AG04449 (cell line): ENCODE data around the gene SAFB.

Experiments used
- CTCF ChIA-PET: fragments of 350-600 bp; formaldehyde crosslinking; extraction: SDS; loops from one replicate; lab custom pipeline; 2021; ENCODE audit warnings: antibody characterized with exemption; lab: Yijun Ruan, JAX
- POLR2A ChIA-PET: fragments of 400-600, 350-600 bp; formaldehyde crosslinking; extraction: SDS; loops from one replicate; lab custom pipeline; 2020; ENCODE audit warnings: antibody characterized with exemption, inconsistent platforms; lab: Yijun Ruan, JAX
- DNase-seq: peaks from one replicate; pipeline ENCODE4 v3.0.0-alpha.2; 2010; ENCODE audit warnings: low read depth, low spot score
- H3K4me3 ChIP-seq: 2 replicates; pipeline ENCODE4 v1.5.1; 2011; ENCODE audit warnings: low read depth, mild to moderate bottlenecking, control low read depth, low read length
- TF ChIP-seq, protein P1 (sequence below): IDR thresholded peaks from one replicate; pipeline ENCODE4 v1.5.1; 2011; ENCODE audit warnings: mild to moderate bottlenecking, moderate library complexity, low read length, control low read depth, inconsistent platforms; ENCODE audit not compliant: insufficient read depth; ENCODE audit errors: missing control alignments

SAFB gene

DNA sequence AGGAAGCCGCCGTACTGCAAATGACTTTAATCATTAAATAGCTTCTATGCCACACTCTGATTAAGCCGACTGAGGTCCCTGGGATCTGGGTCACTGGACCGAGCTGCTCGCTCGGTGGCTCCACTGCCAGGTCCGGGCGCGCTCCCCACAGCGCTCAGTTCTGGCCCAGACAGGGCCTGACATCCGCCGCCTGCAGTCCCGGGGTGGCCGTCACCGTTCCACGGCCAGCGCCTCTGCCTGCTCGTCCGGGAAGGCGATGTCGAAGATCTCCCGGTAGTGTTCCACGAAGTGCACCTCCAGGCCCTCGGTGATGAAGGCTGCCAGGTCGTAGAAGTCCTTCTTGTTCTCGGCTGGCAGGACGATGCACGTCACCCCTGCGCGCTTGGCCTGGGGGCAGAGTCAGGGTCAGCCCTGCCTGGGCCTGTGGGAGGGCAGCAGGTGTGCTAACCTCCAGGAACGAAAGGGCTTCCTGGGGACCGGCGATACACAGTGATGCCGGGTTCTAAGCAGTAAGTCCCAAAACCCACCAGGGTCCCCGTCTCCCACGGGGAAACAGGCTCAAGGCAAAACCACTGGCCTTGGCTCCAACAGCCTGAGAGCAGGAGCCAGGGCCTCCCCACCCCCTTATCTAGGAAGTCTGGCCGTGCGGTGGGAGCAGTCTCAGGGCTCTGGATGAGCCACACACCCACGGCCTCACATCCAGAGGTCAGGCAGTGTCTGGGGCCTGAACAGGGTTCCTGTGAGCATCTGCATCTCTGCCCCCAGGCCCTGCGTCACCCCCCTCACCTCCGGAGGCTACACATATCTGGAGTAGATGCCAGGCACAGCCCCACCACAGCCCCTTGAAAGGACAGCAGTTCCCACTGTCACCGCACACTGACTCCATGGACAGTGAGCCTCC, 69.2 kb downstream of the SAFB start:
- peak overlapping the region; percentile 98 for H3K4me3 ChIP-seq
- ChIA-PET CTCF (interaction anchor here (0.8 to 1.7 kb wide), 7 partner anchors 10 to 102 kb away, joined by 3 to 12 read pairs (median 5); no protein-coding TSS in a partner anchor), POLR2A (interaction anchor here (1.1 to 2.7 kb wide), 4 partner anchors 20 to 144 kb away, joined by 3 to 19 read pairs (median 6); no protein-coding TSS in a partner anchor)
- no peak for DNase-seq
- TF ChIP-seq, protein P1, sequence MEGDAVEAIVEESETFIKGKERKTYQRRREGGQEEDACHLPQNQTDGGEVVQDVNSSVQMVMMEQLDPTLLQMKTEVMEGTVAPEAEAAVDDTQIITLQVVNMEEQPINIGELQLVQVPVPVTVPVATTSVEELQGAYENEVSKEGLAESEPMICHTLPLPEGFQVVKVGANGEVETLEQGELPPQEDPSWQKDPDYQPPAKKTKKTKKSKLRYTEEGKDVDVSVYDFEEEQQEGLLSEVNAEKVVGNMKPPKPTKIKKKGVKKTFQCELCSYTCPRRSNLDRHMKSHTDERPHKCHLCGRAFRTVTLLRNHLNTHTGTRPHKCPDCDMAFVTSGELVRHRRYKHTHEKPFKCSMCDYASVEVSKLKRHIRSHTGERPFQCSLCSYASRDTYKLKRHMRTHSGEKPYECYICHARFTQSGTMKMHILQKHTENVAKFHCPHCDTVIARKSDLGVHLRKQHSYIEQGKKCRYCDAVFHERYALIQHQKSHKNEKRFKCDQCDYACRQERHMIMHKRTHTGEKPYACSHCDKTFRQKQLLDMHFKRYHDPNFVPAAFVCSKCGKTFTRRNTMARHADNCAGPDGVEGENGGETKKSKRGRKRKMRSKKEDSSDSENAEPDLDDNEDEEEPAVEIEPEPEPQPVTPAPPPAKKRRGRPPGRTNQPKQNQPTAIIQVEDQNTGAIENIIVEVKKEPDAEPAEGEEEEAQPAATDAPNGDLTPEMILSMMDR, result no peak

DNA sequence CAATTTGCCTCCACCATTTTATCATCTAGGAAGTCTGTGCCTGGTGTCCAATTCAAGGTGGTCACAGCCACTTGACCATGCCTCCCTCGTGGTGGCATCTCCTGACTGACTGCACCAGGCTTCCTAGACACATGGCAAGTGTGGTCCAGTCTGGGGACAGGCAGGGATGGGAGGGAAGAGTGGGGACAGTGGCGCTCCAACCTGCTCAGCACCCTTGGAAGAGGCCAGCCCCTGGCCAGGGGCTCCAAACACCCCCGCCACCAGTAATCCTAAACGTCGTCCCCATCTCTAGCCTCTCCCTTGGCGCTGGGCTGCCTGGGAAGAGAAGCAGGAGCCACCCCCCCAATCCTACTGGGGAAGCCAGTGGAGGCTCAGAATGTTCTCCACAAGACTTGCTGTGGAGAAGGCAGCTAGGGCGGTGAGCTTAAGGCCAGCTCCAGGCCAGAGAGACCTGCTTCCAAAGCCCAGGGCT, 69.9 kb downstream of the SAFB start:
- CTCF ChIA-PET, result no interaction called here
- TF ChIP-seq, protein P1, result no peak
- POLR2A ChIA-PET, result no interaction called here
- no peak for DNase-seq
- no peak overlapping the region for H3K4me3 ChIP-seq

DNA sequence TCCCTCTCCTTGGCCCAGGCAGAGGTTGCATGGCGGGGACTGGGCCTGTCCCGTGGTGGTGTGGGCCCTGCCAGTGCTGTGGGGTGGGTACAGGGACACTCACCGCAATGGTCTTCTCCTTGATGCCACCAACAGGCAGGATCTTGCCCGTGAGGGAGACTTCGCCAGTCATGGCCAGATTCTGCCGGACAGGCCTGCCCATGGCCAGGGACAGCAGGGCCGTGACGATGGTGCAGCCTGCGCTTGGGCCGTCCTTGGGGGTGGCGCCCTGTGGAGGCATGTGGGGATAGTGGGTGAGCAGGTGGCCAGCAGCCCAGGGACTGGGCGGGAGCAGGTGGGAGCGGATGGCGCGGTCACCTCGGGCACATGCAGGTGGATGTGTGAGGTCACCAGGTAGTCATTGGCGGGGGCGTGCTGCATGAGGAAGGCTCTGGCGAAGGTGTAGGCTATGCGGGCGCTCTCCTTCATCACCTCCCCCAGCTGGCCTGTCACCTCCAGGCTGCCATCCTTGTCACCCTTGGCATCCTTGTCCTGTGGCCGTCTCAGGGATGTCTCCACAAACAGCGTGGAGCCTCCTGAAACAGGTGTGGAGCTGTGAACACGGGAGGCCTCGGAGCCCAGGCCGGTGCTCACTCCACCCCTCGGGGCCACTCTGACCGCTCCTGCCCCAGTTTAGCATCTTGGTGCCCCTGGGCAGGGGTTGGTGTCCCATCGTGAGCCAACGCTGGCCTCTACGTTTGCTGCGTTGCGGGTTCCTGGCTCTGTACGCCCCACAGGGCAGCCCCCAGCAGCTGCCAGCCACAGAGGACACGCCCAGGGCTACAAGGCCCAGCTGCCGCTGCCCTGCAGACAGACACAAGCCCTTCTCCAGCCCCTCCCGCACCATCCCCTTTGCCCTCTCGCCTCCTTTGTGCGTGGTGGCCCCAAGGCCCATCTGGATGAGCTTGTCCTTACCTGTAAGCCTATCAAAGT, 70.6 kb downstream of the SAFB start:
- no peak for DNase-seq
- no peak overlapping the region for H3K4me3 ChIP-seq
- ChIA-PET CTCF (no interaction called here), POLR2A (no interaction called here)
- TF ChIP-seq, protein P1, result no peak

DNA sequence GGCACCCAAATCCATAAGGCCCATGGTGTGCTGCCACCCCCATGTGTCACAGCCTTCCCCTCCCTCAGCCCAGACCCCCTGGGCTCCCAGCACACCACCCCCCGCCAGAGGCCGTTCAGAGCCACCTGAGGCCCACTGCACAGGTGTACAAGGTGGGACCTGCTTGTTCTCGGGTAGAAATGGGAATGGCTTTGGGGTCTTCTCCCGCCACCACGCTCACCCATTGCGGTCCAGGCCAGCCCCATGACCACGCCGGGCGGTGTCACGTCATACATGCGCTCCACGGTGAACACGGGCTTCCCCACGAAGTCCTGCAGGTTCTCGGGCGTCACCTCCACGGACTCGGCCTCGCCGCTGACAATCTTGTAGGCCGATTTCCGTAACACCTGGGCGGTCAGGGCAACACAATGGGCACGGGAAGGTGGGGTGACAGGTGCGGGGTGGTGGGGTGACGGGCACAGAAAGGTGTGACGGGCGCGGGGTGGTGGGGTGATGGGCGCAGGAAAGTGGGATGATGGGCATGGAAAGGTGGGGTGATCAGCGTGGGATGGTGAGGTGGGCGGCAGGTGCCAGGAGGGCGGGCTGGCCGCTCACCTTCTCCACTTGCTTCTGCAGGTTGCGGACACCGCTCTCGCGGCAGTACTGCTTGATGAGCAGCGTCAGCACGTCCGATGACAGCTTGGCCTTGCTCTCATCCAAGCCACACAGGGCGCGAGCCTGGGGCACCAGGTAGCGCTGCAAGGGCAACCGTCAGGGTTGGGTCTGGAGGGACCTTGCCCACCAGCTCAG, 71.5 kb downstream of the SAFB start:
- TF ChIP-seq, protein P1, result no peak
- ChIA-PET POLR2A (no interaction called here), CTCF (no interaction called here)
- no peak overlapping the region for H3K4me3 ChIP-seq
- DNase-seq, result no peak

DNA sequence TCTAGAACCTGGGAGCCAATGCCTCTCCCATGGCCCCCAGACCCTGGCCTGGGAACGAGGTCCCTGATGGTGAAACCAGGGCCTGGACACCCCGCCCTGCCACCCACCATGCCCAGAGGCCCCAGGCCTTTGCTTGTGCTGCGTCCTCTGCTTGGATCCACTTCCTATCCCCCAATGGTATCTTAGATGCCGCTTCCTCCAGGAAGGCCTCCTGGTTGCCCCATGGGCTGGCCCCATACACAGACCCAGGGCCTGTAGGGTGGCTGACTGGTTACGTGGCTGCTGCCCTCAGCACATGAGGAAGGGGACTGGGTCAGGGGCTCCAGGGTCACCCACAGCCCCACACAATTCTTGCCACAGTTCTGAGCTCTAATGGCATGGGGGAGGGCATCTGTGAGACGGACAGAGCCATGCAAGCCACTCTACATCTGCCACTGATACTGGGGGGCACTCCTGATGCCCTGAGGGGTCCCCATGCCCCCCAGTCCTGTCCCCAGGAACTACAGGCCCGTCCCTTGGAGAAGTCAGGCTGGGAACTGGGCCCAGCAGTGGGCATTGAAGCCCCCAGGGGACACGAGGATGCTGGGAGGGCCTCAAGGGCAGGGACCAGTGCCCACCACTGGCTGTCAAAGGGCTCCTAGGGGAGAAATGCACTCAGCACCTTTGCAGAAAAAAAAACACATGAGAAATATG, 72.2 kb downstream of the SAFB start:
- ChIA-PET POLR2A (interaction anchor here (0.9 kb wide), 1 partner anchor 23 kb away, joined by 3 read pairs; no protein-coding TSS in a partner anchor), CTCF (no interaction called here)
- DNase-seq, result no peak
- no peak overlapping the region for H3K4me3 ChIP-seq
- TF ChIP-seq, protein P1, result no peak
